Neural crest cell (in vitro differentiated cells): ENCODE measurements around the gene FUT7. TPM values are rescaled to one million over a fixed set of nuclear protein-coding genes. Genes with fewer than 3 reads are reported as not detected.

Source experiments
- DNase-seq: peaks from one replicate; pipeline ENCODE4 v3.0.0; 2021; ENCODE audit warnings: low read depth, mixed read lengths, low spot score
- H3K27ac Mint-ChIP-seq: one replicate; pipeline ENCODE4 v1.8.0; 2021; ENCODE audit warnings: mild to moderate bottlenecking, mixed read lengths; ENCODE audit not compliant: unreplicated experiment
- H3K27me3 Mint-ChIP-seq: 2 replicates; pipeline ENCODE4 v1.8.0; 2021; ENCODE audit warnings: low read depth, mild to moderate bottlenecking, mixed read lengths
- H3K36me3 Mint-ChIP-seq: 2 replicates; pipeline ENCODE4 v1.8.0; 2021; ENCODE audit warnings: low read depth, mild to moderate bottlenecking, mixed read lengths
- H3K4me1 Mint-ChIP-seq: 2 replicates; pipeline ENCODE4 v1.8.0; 2021; ENCODE audit warnings: mixed read lengths
- H3K4me3 Mint-ChIP-seq: one replicate; pipeline ENCODE4 v1.8.0; 2021; ENCODE audit warnings: mild to moderate bottlenecking, mixed read lengths
- H3K9me3 Mint-ChIP-seq: 2 replicates; pipeline ENCODE4 v1.8.0; 2021; ENCODE audit warnings: mixed read lengths
- total RNA-seq: library from RNA; stranded (reverse); gene quantifications from 2 replicates; pipeline ENCODE4 v1.2.1, GENCODE V29; 2021
- TF ChIP-seq, protein P1 (sequence below): fragments of 200-600 bp; sonication (generic); conservative IDR thresholded peaks from 2 replicates; pipeline ENCODE4 v1.5.0; 2021; ENCODE audit warnings: antibody characterized with exemption, mild to moderate bottlenecking

The FUT7 gene
- total RNA-seq, 1 donor from 2014 or later: not detected

GRCh38 chr9:136995772-136996311 lies 36.0 kb downstream of the FUT7 start:
- peaks cover 11% of the 10 kb centered on the region for H3K27me3 Mint-ChIP-seq
- H3K9me3 Mint-ChIP-seq: no peaks in the 10 kb centered on the region
- no peaks in the 10 kb centered on the region for H3K36me3 Mint-ChIP-seq
- H3K27ac Mint-ChIP-seq: no peak overlapping the region
- peaks cover 8% of the 10 kb centered on the region for H3K4me1 Mint-ChIP-seq
- no peak overlapping the region for H3K4me3 Mint-ChIP-seq
- TF ChIP-seq, protein P1, sequence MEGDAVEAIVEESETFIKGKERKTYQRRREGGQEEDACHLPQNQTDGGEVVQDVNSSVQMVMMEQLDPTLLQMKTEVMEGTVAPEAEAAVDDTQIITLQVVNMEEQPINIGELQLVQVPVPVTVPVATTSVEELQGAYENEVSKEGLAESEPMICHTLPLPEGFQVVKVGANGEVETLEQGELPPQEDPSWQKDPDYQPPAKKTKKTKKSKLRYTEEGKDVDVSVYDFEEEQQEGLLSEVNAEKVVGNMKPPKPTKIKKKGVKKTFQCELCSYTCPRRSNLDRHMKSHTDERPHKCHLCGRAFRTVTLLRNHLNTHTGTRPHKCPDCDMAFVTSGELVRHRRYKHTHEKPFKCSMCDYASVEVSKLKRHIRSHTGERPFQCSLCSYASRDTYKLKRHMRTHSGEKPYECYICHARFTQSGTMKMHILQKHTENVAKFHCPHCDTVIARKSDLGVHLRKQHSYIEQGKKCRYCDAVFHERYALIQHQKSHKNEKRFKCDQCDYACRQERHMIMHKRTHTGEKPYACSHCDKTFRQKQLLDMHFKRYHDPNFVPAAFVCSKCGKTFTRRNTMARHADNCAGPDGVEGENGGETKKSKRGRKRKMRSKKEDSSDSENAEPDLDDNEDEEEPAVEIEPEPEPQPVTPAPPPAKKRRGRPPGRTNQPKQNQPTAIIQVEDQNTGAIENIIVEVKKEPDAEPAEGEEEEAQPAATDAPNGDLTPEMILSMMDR: no peak
- DNase-seq: no peak

- TF ChIP-seq, protein P1: no peak
- no peak for DNase-seq
- H3K27ac Mint-ChIP-seq: no peak overlapping the region
- H3K9me3 Mint-ChIP-seq: no peaks in the 10 kb centered on the region
- H3K4me3 Mint-ChIP-seq: no peak overlapping the region
- peaks cover 11% of the 10 kb centered on the region for H3K4me1 Mint-ChIP-seq
- no peaks in the 10 kb centered on the region for H3K36me3 Mint-ChIP-seq
- H3K27me3 Mint-ChIP-seq: peaks cover 11% of the 10 kb centered on the region
Measured at GRCh38 chr9:136995362-136995761, 36.5 kb downstream of the FUT7 start.

DNA sequence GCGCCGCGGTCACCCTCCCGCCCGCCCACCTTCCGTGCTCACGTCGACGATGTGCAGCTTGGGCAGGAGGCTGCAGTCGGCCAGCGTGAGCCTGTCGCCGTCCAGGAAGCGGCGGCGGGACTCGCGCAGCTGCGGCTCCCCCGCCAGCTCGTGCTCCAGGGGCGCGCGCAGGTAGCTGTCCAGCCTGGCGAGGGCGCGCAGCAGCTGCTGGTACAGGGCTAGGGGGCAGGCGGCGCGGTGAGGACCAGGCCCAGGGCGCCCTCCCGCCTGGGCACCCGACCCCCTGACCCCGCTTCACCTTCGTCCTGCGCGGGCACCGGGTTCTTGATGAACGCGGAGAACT lies 37.0 kb downstream of the FUT7 start:
- Mint-ChIP-seq H3K27ac (no peak overlapping the region), H3K36me3 (no peaks in the 10 kb centered on the region), H3K27me3 (peaks cover 11% of the 10 kb centered on the region), H3K4me1 (peaks cover 7% of the 10 kb centered on the region), H3K9me3 (no peaks in the 10 kb centered on the region), H3K4me3 (no peak overlapping the region)
- TF ChIP-seq, protein P1: no peak
- no peak for DNase-seq

GRCh38 chr9:136994180-136994887 lies 37.6 kb downstream of the FUT7 start:
- H3K27me3 Mint-ChIP-seq: peaks cover 11% of the 10 kb centered on the region
- H3K27ac Mint-ChIP-seq: no peak overlapping the region
- H3K9me3 Mint-ChIP-seq: no peaks in the 10 kb centered on the region
- no peak overlapping the region for H3K4me3 Mint-ChIP-seq
- H3K4me1 Mint-ChIP-seq: peaks cover 7% of the 10 kb centered on the region
- no peak for DNase-seq
- TF ChIP-seq, protein P1: no peak
- no peaks in the 10 kb centered on the region for H3K36me3 Mint-ChIP-seq

DNA sequence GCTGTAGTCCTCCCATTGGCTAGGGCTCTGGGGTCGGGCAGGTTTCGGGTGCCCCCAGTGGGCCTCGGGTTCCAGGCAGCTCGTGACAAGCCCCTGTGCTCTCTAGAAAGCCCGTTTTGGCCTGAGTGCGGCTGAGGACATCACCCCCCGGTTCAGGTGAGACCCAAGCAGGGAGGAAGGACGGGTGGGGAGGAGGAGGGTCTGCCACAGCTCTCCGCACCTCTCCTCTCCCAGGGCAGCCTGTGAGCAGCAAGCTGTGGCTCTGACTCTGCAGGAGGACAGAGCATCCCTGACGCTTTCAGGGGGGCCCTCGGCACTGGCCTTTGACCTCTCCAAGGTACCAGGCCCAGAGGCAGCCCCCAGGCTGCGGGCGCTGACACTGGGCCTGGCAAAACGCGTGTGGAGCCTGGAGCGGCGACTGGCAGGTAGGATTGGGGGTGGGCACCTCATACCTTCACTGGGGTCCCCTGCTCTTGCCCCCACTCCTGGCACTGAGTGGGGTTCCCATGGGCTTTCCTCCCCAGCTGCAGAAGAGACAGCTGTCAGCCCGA lies 39.0 kb downstream of the FUT7 start:
- Mint-ChIP-seq H3K36me3 (no peaks in the 10 kb centered on the region), H3K4me3 (peak overlapping the region; percentile 88), H3K27me3 (peaks cover 9% of the 10 kb centered on the region), H3K27ac (peak overlapping the region; percentile 62), H3K4me1 (peaks cover 7% of the 10 kb centered on the region), H3K9me3 (no peaks in the 10 kb centered on the region)
- TF ChIP-seq, protein P1: no peak
- DNase-seq: no peak
